ENCODE results near the gene TOR4A.
A peak's percentile ranks its signal among the peaks of the same experiment; 100 is the strongest.

Gene TOR4A

GRCh38 chr9:137273611-137274320, 3.8 kb upstream of the TOR4A start:
- DNase-seq: no peak

DNA sequence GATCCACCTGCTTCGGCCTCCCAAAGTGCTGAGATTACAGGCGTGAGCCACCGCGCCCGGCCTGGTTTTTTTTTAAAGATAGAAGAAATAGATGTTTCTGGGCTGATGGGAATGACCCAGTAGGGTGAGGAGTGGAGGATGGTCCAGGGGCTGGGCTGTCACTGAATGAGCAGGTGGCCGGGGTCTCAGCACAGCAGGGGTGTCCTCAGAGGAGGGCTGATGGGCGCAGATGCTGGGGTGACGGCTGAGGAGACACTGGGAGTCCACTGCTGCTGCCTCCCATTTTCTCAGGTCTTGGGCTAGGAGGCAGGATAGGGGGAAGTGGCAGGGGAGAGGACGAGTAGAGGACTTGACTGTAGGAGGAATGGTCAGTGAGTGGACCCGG, 2.3 kb upstream of the TOR4A start:
- DNase-seq: no peak

DNA sequence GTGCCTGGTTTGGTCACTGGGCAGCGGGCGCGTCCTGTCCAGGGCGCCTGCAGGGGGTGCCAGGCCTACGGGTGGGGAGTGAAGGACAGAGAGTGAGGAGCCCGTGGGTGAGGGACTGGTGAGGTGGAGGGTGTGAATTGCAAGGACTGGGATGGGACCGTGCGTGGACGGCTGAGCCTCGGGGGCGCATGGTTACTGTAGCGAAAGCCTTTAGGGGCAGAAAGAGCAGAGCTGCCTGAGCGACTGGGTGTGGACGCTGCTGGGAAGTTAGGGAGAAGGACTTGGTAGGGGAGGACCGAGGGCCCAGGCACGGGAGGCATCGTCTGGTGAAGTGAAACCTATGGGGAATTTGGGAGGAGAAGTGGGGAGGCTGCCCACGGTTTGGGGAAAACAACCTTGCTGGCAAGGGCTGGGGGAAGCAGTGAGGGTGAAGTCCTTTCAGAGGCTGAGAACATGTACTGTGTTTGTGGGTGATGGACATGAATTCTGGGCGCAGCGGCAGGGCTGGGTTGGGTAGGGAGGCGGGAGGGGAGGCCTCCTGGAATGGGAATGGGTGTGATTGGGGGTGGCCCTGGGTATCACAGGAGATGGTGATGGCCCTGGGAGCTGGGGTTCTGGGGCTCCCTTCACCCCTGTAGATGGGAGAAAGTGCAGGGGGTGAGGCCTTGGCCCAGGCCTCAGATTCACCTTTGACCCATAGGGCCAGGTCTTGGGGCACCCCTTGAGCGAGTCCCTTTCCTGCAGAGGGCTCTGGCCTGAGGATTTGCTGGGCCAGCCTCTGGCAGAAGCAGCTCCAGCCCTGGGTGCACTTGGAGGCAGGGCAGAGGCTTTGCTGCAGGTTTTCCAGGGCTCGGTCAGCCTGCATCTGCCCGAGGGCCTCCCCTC, 1.7 kb upstream of the TOR4A start:
- no peak for DNase-seq

- DNase-seq: peak; percentile 63
Measured at GRCh38 chr9:137276473-137277328, 825 bp upstream of the TOR4A start.

GRCh38 chr9:137278061-137278701, 655 bp downstream of the TOR4A start:
- DNase-seq: no peak

GRCh38 chr9:137278721-137279711, 1.5 kb downstream of the TOR4A start:
- DNase-seq: no peak

DNA sequence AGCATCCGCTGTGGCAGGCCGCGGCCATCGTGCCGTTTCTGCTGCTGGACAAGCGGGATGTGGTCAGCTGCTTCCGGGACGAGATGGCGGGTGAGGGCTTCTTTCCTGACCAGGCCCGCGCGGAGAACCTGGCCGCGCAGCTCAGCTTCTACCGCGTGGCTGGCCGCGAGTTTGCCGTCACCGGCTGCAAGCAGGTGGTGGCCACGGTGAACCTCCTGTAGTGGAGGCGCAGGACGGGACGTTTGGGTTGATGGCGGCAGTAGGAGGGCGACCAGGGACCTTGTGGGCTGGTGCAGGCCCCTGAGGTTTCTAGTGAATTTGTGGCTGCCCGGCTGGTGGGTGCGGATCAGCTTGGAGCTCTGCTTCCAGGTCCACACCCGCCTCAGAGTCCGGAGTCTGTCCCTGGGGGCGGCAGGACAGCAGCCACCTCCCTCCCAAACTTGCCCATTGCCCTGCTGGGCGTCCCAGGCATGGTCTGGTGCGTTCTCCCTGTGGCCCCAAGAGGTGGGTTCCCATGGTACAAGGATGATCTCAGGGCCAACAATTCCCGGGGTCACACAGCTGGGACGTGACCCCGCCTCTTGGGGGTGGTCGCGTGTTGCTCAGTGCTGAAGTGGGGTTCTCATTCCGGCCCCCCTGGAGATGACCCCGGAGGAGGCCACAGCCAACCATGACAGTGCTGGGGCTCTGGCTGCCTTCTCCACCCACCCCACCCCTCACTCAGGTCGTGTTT, 2.4 kb downstream of the TOR4A start:
- no peak for DNase-seq

GRCh38 chr9:137280474-137281344, 3.2 kb downstream of the TOR4A start:
- no peak for DNase-seq

GRCh38 chr9:137281345-137282116, 4.0 kb downstream of the TOR4A start:
- no peak for DNase-seq

GRCh38 chr9:137286975-137287383, 9.5 kb downstream of the TOR4A start:
- no peak for DNase-seq

- DNase-seq: no peak
Measured at GRCh38 chr9:137293094-137293481, 15.6 kb downstream of the TOR4A start.

DNA sequence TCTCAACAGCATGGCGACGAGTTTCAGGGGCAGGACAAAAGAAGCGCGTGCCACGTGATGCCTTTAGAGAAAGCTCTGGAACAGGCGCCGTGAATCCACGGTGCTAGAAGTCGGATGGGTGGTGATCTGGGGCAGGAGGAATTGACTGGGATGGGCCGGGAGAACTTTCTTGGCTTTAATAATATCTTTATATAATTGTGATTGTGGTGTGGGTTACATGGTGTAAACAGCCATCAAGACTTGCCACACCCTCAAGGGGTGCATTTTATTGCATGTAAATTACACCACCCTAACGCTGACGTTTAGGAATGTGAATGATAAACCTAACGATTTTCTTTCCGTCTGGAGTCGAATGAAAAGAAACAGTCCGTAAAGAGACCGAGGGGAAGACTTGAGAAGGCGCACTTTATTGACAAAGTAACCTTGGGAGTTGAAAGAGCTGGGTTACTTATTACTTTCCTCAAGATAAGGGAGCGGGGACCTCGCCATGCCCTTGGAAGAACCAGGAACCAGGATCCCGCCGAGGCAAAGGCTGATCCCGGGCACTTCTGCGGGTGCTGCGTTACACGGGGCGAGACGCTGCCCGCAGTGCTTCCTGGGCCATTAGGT, 16.1 kb downstream of the TOR4A start:
- no peak for DNase-seq

- DNase-seq: no peak
Measured at GRCh38 chr9:137294091-137294680, 16.7 kb downstream of the TOR4A start.

DNA sequence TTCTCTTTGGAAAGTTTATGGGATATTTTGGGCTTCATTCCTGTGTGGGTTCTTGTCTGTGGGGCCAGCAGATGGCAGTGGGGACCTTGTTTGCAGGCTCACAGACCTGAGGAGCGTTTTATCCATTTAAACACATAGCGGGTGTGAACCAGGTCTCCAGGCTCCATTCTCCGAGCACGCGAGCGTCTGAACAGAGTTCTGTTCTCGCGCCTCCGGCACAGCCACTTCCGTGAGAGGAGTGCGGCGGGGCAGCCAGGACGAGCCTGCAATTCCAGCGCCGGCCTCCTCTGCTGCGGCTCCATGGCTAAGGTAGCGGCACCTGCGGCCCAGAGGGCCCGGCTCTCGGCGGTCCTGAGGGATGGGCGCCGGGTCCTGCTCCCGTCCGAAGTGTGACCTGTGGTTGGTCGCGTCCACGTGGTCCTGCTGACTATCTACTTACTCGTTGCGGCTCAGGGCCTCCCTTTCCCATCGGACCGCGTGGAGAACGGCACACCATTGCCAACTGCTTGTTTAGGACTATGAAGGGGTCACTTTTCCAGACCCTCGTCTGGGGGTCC, 17.2 kb downstream of the TOR4A start:
- no peak for DNase-seq

GRCh38 chr9:137295238-137295811, 17.8 kb downstream of the TOR4A start:
- no peak for DNase-seq

DNA sequence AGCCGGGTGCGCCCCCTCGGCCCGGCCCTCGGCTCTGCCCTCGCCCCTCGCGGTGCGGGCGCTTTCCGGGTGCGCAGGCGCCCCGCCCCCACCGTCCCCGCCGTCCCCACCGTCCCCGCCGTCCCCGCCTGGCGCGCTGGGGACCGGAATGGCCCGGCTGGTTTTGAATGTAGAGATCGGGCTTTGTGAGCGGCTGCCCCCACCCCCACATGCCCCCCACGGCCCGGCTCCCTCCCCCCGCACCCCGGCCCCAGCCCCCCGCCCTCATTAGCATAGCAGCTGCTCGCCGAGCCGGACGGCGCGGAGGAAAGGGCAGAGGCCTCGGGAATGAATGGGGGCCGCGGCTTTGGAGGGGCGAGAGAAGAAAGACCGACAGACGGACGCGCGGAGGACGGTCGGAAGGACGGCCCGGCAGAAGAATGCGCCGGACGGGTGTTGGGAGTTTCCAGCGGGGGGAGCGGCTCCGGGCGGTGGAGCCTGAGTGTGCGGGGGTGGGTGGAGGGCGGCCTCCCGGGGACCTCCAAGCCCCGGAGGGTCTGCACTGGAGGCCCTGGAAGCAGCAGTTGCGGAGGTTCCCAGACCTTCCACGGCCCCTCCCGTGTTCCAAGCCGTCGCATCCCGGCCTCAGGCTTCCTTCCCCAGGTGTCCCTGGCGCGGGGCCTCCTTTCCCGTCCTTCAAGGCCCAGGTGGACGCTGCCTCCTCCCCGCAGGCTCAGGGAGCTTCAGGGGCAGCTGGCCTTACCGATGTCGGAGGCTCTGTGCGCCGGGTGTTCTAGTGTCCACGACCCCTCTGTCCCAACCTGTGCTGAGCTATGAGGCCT, 18.5 kb downstream of the TOR4A start:
- DNase-seq: no peak

All from KG1 (cell line).